Mucosa of stomach (tissue), 1 donor: ENCODE results near the gene CFAP92.

Source experiments
- H3K27me3 ChIP-seq: one replicate; pipeline ENCODE4 v1.7.0; 2013; ENCODE audit warnings: mild to moderate bottlenecking, low read length; ENCODE audit not compliant: control insufficient read depth, insufficient read depth
- H3K36me3 ChIP-seq: one replicate; pipeline ENCODE4 v1.7.0; 2013; ENCODE audit warnings: low read length; ENCODE audit not compliant: control insufficient read depth, insufficient read depth
- H3K4me1 ChIP-seq: one replicate; pipeline ENCODE4 v1.7.0; 2013; ENCODE audit warnings: mild to moderate bottlenecking, low read length; ENCODE audit not compliant: control insufficient read depth, insufficient read depth
- H3K4me3 ChIP-seq: one replicate; pipeline ENCODE4 v1.7.0; 2013; ENCODE audit warnings: low read length
- H3K9ac ChIP-seq: one replicate; pipeline ENCODE4 v1.7.0; 2013; ENCODE audit warnings: mild to moderate bottlenecking, low read length, moderate library complexity
- H3K9me3 ChIP-seq: one replicate; pipeline ENCODE4 v1.7.0; 2013; ENCODE audit warnings: mild to moderate bottlenecking, low read length, moderate library complexity; ENCODE audit not compliant: control insufficient read depth
- donor health status: Pancreatic carcinoma.

CFAP92 gene

DNA sequence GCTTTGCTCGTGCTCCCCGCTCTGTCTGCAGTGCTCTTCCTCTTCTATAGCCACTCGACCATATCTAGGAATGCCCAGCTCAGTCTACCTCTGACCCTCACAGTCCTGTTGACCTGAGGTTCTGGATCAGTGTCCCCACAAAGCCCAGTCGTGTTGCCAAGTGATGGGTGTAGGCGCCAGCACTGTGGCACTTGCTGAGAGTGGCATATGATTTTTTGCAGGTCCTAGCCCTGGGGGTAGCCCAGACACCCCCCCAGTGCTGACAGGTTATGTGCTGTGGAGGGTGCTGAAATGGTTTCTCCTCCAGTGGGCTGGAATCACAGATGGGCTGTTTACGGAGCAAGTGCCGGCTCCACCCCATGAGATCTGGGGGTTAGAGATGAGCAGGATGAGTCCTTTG is 82.0 kb downstream of the CFAP92 start:
- Histone ChIP-seq H3K9ac (no peak overlapping the region), H3K36me3 (peaks cover 22% of the 10 kb centered on the region), H3K9me3 (no peaks in the 10 kb centered on the region), H3K4me3 (no peak overlapping the region), H3K27me3 (no peaks in the 10 kb centered on the region), H3K4me1 (no peaks in the 10 kb centered on the region)

DNA sequence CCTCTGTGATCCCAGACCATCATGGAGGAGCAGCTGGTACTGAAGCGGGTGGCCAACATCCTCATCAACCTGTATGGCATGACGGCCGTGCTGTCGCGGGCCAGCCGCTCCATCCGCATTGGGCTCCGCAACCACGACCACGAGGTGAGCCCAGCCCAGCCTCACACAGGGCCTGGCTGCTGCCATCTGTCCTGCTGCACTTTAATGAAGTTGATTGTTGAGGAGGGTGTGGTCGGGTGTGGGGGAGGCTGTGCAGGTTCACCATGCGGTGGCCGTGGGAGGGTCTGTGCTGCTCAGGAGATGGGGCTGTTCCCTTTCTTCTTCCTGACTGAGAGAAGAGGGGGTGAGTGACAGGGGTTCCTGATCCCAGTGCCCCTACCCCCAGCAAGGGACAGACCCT is 83.9 kb downstream of the CFAP92 start:
- Histone ChIP-seq H3K9me3 (no peaks in the 10 kb centered on the region), H3K9ac (no peak overlapping the region), H3K4me1 (no peaks in the 10 kb centered on the region), H3K27me3 (no peaks in the 10 kb centered on the region), H3K4me3 (no peak overlapping the region), H3K36me3 (peaks cover 28% of the 10 kb centered on the region)

GRCh38 chr3:128908951-128909350 is 84.9 kb downstream of the CFAP92 start:
- peaks cover 36% of the 10 kb centered on the region for H3K36me3 ChIP-seq
- no peaks in the 10 kb centered on the region for H3K4me1 ChIP-seq
- no peaks in the 10 kb centered on the region for H3K9me3 ChIP-seq
- no peak overlapping the region for H3K9ac ChIP-seq
- H3K4me3 ChIP-seq: no peak overlapping the region
- H3K27me3 ChIP-seq: no peaks in the 10 kb centered on the region

DNA sequence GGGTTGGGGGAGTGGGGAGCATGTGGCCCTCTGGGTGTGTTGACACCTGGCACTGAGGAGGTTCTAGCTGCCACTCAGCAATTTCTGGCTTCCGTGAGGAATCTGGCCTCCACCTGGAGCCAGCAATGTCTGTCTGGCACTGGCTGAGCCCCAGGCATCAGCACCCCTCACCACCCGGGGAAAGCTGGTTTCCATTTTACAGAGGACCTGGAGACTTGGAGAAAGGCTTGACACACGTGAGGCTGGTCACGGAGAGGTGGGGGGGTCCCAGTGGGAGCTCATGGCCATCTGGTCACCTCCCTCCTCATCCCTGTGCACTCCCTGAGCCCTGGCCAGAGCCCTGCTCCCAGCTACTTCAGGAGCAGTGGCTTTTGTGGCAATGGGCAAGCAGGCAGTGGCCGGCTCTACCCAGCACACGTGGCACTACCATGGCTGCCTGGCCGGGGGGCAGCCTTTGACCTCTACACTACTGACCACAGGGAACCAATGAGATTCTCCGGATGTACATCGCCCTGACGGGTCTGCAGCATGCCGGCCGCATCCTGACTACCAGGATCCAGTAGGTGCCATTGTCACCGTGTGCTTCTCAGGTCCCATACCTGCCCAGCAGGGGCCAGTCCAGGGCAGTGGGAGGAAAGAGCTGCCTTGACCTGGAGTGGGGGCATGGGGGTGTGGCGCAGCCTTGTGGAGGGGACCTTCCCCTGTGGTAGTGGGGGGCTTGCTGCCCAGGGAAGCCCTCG is 86.0 kb downstream of the CFAP92 start:
- H3K36me3 ChIP-seq: peaks cover 40% of the 10 kb centered on the region
- no peaks in the 10 kb centered on the region for H3K4me1 ChIP-seq
- H3K4me3 ChIP-seq: no peak overlapping the region
- H3K9me3 ChIP-seq: no peaks in the 10 kb centered on the region
- no peak overlapping the region for H3K9ac ChIP-seq
- H3K27me3 ChIP-seq: no peaks in the 10 kb centered on the region

DNA sequence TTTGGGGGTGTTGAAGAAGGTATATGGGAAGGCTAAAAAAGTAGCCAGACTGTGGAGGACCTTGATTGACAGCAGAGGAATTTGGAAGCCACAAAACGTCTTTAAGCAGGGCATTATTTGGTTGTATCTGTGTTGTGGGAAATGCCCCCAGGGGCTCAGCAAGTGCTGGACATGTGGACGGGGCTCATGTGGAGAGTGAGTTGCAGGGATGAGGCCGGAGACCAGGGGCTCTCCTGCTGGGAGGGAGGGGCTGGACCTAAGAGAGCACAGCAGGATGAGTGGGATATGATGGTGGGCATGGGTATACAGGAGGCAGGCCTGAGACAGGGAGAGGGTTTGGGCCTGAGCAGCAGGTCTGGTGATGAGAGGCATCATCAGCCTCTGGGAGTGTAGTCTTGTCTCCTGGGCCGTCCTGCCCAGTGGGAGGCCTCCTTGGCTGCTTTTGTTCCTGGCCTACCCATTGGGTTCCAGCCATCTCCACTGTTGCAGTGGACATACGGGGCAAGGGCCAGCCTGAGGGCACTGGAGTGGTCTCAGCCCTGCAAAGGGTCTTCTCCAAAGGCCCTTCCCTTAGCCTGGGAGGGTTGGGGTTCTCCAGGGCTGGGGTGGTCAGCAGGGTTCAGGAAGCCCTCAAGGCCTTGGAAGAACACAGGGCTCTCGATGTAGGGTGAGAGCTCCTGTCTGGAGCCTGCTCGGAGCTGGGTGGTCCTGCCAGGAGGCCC is 86.9 kb downstream of the CFAP92 start:
- no peaks in the 10 kb centered on the region for H3K9me3 ChIP-seq
- H3K27me3 ChIP-seq: no peaks in the 10 kb centered on the region
- no peak overlapping the region for H3K4me3 ChIP-seq
- peaks cover 47% of the 10 kb centered on the region for H3K36me3 ChIP-seq
- no peak overlapping the region for H3K9ac ChIP-seq
- H3K4me1 ChIP-seq: no peaks in the 10 kb centered on the region

DNA sequence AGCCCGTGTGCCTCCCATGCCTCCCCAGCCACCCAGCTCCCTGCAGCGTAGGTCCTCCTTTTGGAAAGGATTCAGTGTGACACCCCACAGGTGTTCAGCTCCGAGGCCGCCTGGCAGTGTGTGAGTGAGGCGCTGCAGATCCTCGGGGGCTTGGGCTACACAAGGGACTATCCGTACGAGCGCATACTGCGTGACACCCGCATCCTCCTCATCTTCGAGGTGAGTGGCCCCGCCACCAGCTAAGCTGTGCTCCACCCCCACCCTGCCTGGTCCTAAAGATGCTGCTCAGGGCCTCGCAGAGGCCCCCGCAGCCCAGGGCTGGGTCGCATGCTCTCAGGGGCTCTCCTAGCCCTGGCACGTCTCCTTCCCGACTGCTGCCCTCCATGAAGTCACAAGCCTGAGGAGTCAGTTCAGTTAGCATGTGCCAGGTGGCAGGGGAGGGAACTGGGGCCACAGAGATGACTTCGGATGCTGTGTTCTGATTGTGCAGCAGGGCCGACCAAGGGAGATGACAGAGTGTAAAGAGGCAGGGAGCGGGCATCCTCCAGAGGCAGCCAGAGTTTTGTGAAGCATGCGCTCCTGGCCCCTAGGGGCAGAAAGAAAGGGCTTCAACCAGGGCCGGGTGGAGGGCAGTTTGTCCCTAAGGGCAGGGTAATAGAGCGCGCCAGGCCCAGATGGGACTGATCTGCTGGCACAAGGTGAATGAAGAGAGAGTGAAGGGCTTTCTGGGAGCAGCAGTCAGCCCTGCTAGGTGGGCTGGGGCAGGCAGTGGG is 87.7 kb downstream of the CFAP92 start:
- Histone ChIP-seq H3K27me3 (no peaks in the 10 kb centered on the region), H3K9me3 (no peaks in the 10 kb centered on the region), H3K4me3 (no peak overlapping the region), H3K4me1 (no peaks in the 10 kb centered on the region), H3K36me3 (peaks cover 47% of the 10 kb centered on the region), H3K9ac (no peak overlapping the region)

- no peaks in the 10 kb centered on the region for H3K4me1 ChIP-seq
- H3K27me3 ChIP-seq: no peaks in the 10 kb centered on the region
- H3K9ac ChIP-seq: no peak overlapping the region
- H3K9me3 ChIP-seq: no peaks in the 10 kb centered on the region
- H3K4me3 ChIP-seq: no peak overlapping the region
- H3K36me3 ChIP-seq: peaks cover 29% of the 10 kb centered on the region
Observed at GRCh38 chr3:128903501-128903900, 90.4 kb downstream of the CFAP92 start.

GRCh38 chr3:128902426-128902825 is 91.5 kb downstream of the CFAP92 start:
- Histone ChIP-seq H3K4me1 (no peaks in the 10 kb centered on the region), H3K36me3 (peaks cover 27% of the 10 kb centered on the region), H3K9me3 (no peaks in the 10 kb centered on the region), H3K9ac (no peak overlapping the region), H3K4me3 (no peak overlapping the region), H3K27me3 (no peaks in the 10 kb centered on the region)

GRCh38 chr3:128895843-128896697 is 97.8 kb downstream of the CFAP92 start:
- Histone ChIP-seq H3K36me3 (peaks cover 13% of the 10 kb centered on the region), H3K4me3 (no peak overlapping the region), H3K9ac (no peak overlapping the region), H3K9me3 (no peaks in the 10 kb centered on the region), H3K27me3 (no peaks in the 10 kb centered on the region), H3K4me1 (no peaks in the 10 kb centered on the region)

GRCh38 chr3:128889139-128889894 is 104.6 kb downstream of the CFAP92 start:
- Histone ChIP-seq H3K4me3 (no peak overlapping the region), H3K9me3 (no peaks in the 10 kb centered on the region), H3K9ac (no peak overlapping the region), H3K27me3 (no peaks in the 10 kb centered on the region), H3K36me3 (peaks cover 5% of the 10 kb centered on the region), H3K4me1 (no peaks in the 10 kb centered on the region)

DNA sequence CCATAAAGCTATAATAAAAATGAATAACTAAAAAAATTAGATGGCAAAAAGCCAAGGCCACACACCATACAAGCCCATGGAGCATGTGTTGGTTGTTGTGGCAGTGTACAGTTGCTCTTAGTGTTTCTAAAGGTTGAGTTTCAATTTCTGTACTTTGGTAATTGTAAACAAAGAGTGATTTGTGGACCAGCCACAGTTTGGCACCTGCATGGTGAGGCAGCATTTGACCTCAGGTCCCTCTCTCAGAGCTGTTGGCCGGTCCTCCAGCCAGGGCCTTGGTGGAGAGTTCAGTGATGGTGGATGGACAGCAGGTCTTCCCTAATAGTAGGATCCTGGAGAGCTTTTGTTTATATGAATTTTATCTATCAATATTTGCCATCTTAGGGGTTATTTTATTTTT is 108.9 kb downstream of the CFAP92 start:
- peaks cover 11% of the 10 kb centered on the region for H3K4me1 ChIP-seq
- H3K36me3 ChIP-seq: no peaks in the 10 kb centered on the region
- no peaks in the 10 kb centered on the region for H3K27me3 ChIP-seq
- H3K9me3 ChIP-seq: no peaks in the 10 kb centered on the region
- no peak overlapping the region for H3K9ac ChIP-seq
- H3K4me3 ChIP-seq: no peak overlapping the region
